GM12873 (cell line): Measurements from ENCODE around the gene IQSEC3.

ENCODE experiments used
- CTCF ChIP-seq: IDR thresholded peaks from 2 replicates; pipeline ENCODE4 v1.5.1; 2012; ENCODE audit warnings: low read depth, mild to moderate bottlenecking, moderate library complexity, low read length, control low read depth; ENCODE audit not compliant: insufficient read depth; ENCODE audit errors: missing control alignments

The IQSEC3 gene

DNA sequence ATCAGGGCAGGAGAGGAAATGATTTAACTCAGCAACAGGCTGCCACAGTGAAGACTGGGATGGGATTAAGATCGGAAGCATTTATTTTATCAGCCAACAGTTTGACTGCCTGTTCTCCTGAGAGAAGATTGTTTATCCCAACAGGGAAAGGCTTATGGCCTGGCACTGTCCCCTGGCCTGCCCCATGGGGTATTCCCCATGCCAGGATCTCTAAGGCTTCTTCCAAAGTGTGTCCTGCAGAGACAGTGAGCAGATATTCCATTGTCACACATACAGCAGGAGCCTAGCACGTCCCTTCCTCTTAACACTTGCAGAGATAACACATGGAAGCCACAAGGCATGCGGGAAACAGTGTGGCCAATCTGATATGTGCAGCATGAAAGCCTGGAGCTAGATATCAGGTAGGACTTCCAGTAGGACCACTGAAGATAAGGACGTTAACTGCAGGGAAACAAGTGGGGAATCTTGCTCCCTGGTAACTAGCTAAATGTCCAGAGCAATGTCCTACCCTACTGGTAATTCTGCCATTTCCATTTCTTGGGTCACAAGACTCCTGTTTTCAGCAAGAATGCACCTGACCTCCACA lies 48.2 kb downstream of the IQSEC3 start:
- TF ChIP-seq CTCF = no peak

DNA sequence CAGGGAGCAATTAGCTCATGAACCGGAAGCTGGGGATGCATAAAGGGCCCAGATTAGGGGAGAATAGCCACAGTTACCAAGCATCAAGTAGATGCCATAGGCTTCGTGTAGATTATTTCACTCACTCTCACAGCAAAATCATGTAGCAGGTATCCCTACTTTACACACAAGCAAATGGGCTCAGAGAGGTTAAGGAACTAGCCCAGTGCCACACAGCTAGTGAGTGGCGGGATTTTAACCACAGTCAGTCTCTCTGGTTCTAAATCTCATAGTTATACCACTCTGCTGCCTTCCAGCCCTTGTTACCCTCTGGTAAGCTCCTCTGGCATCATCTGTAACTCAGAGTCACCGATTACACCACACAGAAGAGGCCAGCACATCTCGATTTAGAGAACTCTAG lies 49.0 kb downstream of the IQSEC3 start:
- no peak for TF ChIP-seq CTCF

- no peak for TF ChIP-seq CTCF
Observed at GRCh38 chr12:115960-116915, 49.7 kb downstream of the IQSEC3 start.

DNA sequence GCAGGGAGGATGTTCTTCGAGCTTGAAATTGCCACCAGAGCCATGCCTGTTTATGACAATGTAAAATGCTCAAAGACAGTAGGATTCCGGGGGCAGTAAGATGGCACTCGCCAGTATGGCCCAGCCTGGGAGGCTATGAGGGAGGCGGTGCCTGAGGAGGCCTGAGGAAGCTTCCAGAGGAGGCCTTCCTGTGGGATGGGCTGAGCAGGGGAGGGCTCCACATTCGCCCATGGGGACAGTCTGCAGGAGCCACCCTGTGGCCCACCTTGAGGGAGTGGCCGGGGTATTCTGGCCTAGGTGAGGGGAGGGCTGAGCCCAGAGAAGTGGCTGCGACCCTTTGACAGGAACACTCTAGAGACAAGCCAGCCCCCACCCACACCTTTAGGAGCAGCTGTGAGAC lies 50.7 kb downstream of the IQSEC3 start:
- no peak for TF ChIP-seq CTCF

DNA sequence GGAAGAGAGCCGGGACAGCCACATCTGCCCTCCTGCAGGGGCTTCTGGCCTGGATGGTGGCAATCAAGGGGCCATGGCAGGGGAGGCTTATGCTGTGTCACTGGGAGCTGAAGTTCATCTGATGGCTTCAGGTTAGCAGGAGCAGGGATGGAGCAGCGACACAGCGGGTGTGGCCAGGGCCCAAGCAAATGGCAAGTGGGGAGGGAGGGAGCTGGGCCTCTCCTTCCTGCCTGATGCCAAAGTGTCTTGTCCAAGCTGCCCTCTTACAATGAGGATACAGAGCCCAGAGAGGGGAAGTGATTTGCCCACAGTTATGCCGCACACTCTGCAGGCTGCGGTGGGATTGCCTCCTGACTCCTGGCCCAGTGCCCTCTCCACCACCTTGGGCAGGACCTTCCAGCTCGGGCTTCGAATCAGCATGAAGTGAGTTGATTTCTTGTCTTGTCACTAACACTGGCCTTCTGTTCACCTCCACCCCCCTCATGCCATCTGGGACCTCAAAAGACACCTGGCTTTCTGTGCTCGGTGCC lies 51.3 kb downstream of the IQSEC3 start:
- TF ChIP-seq CTCF = no peak

- TF ChIP-seq CTCF = no peak
Observed at GRCh38 chr12:118591-118990, 52.0 kb downstream of the IQSEC3 start.

DNA sequence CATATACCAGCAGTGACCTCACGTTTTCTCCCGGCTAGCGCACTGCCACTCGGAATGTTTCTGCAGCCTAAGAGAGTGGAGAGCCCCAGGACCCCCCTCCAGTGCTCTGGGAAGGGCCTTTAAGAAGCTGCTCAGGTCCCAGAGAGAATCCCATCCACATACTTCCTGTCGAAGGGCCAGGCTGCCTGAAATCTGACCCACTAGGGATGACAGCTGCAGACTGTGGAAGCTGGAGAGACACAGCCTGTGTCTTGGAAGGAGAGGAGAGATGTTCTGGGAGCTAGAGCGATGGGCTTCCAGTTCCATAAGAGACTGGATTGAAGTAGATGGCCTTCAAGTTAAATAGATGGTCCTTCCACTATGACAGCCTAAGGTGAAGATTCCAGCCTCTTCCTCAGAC lies 54.4 kb downstream of the IQSEC3 start:
- no peak for TF ChIP-seq CTCF
